HG02970 (cell line): ENCODE results near the gene GAB2.

ENCODE experiments used
- ATAC-seq: cut with Tn5 transposase; IDR thresholded peaks from one replicate; pipeline ENCODE4 v1.9.1; 2021; ENCODE audit warnings: mild to moderate bottlenecking, moderate library complexity, moderate number of reproducible peaks; ENCODE audit not compliant: unreplicated experiment, low FRiP score

The GAB2 gene

DNA sequence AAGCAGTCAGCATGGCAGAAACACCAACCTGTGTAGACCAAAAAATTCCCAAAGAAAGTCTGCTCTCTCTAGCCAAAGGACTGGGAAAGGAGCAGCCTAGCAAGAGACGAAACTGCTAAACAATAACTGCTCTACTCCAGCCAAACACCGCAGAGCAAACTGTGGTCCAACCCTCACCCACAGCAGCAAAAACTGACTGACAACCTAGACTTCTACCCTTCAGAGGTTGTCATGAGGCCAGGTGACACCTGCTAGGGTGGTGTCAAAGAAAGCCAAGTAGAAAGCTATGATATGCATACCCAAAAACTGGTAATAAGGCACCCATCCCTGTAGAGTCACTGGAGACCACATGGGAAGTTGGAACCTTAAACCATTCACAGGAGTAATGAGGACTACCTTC, 11.8 kb downstream of the GAB2 start:
- no peak for ATAC-seq

GRCh38 chr11:78403781-78404180, 13.8 kb downstream of the GAB2 start:
- ATAC-seq = no peak

- no peak for ATAC-seq
Observed at GRCh38 chr11:78402847-78403246, 14.8 kb downstream of the GAB2 start.

DNA sequence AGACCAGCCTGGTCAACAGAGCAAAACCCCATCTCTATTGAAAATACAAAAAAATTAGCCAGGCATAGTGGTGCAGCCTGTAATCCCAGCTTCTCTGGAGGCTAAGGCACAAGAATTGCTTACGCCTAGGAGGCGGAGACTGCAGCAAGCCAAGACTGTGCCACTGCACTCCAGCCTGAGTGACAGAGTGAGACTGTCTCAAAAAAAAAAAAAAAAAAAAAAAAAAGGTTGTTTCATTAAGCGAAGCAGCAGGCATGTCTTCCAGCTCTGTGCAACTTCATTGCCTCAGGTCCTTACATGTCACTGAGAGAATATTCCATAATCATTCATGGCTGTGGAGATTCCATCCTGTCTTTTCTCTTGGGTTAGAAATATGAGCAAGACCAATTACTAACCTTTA, 16.9 kb downstream of the GAB2 start:
- no peak for ATAC-seq

DNA sequence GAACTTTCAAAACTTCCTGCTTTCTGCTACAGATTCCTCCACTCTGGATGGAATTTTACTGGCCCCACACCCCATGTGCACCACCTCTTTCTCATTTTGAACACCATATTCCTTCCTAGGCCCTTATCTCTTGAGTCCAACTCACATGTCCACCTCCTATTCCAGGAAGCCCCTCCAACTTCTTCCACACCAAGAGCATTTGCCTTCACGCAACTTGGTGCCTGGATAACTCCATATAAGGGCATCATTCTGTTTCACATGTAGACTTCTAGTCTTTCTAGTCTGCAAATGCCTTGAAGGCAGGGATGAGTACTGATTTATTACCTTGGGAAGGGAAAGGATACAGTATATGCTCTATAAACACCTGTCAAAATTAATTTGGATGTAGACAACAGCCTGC, 17.5 kb downstream of the GAB2 start:
- ATAC-seq = no peak

DNA sequence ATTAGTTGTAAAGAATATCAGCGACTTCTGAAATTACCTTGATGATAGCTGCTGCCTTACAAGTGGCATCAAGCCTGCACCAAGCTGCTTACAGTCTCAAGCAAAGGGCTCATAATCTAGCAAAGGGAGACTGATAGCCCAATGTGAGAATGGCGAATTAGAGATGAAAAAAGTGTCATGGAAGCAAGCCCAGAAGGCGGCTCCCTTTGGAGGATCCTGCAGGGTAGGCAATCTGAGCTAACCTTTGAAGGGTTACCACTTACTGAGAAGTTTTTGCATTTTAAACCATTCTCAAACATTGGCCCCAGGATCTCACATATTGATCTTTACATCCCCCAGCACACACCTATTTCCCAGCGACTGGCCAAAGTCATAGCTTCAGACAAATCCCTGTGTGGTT, 18.5 kb downstream of the GAB2 start:
- ATAC-seq = no peak

DNA sequence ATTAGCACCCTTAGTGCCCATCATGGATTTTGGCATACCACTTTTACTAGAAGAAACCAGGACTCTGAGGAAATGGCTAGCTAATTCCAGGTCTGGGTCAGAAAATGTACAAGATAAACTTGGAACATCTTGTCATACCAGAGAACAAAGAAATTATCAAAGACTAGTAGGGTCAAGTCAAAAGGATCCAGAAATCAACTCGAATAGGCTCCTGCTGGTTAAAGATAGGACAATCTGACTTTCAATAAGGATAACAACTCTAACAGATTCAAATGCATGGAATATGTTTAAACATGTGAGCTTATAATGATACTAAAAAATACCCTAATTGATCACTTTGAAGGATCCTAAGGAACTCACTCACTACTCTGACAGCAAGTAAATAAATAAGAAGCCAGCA, 18.9 kb downstream of the GAB2 start:
- no peak for ATAC-seq

DNA sequence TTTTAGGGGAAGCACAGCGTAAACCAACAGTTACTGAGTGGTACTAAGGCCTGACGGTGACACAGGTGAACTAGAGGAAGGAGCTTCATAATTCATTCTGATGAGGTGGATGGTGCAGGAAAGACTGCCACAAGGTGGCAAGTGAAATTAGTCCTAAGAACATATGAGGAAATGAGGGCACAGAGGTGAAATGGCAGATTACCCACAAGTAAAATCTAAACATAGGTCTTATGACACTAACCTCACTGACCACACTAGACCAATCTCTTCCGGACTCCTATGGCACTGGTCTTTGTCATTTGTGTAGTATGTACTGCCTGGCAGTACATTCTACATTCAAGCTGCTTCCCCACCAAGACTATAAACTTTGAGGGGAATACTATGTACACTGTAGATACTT, 20.2 kb downstream of the GAB2 start:
- ATAC-seq = no peak

DNA sequence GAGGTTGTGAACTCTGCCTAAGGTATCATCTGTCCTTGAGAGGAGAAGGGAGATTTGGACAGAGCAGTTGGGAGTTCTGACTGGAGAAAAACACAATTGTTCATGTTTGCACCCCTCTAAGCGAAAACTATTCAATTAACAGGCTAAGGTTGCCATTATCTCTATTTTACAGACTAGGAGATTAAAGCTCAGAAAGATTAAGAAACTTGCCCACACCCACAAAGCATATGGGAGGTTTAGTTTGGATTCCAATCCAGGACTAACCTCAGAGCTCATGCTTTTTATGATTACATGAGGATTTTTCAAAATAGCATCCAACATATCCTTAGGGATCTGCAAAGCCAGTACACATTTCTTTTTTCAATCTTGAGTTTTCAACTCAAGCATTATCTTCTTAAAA, 22.0 kb downstream of the GAB2 start:
- ATAC-seq = no peak

- ATAC-seq = no peak
Observed at GRCh38 chr11:78392854-78393253, 24.8 kb downstream of the GAB2 start.

GRCh38 chr11:78391424-78391823, 26.2 kb downstream of the GAB2 start:
- ATAC-seq = no peak

- no peak for ATAC-seq
Observed at GRCh38 chr11:78390809-78391208, 26.8 kb downstream of the GAB2 start.

GRCh38 chr11:78386215-78386941, 31.2 kb downstream of the GAB2 start:
- ATAC-seq = no peak

DNA sequence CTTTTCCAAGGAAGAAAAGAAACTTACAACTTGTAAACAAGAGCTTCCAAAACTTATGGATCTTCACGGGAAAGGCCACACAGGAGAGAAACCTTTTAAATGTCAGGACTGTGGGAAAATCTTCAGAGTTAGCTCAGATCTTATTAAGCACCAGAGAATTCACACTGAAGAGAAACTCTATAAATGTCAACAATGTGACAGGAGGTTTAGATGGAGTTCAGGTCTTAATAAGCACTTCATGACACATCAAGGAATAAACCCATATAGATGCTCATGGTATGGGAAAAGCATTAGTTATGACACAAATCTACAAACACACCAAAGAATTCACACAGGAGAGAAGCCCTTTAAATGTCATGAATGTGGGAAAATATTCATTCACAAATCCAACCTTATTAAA, 32.4 kb downstream of the GAB2 start:
- ATAC-seq = no peak

DNA sequence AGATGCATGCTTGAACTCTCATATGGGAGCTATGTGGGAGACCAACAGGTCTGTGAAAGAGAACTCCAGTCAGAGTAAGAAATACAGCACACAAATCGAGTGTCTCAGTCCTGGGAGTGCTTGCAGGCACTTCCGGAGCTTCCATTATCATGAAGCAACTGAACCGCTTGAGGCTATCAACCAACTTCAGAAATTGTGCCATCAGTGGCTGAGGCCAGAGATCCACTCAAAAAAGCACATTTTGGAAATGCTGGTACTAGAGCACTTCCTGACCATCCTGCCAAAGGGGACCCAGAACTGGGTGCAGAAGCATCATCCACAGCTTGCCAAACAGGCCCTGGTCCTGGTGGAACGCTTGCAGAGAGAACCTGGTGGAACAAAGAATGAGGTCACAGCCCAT, 33.4 kb downstream of the GAB2 start:
- no peak for ATAC-seq

DNA sequence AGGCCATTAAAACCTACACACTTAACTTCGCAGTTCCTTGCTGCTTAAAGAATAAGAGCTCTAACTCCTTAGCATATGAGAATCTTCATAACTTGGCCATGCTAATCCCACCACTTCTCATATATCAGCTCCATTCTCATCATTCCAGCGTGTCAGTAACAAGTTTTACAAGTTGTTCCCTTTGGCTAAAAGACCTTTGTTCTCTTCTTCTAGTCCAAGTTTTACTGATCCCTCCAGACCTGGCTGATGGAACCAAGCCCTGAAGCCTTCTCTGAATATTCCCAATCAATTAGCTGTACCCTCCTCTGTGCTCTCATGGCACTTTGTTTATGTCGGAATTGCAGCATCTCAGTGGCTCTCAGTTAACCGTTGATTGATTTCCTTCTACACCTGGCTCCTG, 35.8 kb downstream of the GAB2 start:
- ATAC-seq = no peak

- ATAC-seq = no peak
Observed at GRCh38 chr11:78380615-78381051, 37.0 kb downstream of the GAB2 start.

DNA sequence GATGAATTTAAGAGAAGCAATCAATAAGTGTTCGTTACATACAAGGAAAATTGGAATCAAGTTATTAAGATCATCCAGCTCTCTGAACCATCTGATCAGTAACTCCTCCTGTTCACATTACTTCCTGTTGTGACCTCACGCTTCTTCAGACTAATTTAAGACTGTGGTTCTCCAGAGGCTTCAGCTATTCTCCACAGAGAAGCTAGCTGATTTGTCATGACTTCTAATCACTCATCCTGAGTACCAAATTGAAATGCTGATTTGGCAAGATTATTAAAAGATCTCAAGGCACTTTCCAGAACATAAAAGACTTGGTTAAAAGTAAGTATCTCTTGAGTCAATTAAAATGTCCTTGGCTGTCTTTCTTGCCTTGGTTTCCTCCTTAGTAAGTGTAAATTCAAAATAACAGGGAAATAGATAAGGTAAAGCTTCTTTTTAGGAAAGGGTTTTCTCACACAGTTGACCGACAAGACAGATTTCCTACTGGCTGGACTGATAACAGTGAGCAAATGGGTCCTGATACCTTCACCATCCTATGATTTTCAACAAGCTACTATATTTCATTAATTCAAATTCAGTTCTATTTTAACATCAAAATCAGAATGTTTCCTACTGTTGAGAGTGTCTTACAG, 38.5 kb downstream of the GAB2 start:
- no peak for ATAC-seq

GRCh38 chr11:78377625-78378418, 39.8 kb downstream of the GAB2 start:
- ATAC-seq = no peak

DNA sequence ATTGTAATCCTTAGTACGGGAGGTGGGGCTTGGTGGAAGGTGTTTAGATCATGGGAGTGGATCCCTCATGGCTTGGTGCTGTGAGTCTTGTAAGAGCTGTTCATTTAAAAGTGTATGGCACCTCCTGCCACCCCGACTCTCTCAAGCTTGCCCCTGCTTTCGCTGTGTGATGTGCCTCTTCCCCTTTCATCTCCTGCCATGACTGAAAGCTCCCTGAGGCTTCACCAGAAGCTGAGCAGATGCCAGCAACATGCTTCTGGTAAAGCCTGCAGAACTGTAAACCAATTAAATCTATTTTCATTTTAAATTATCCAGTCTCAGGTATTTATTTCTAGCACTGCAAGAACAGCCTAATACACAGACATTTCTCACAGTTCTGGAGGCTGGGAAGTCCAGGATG, 40.8 kb downstream of the GAB2 start:
- no peak for ATAC-seq

DNA sequence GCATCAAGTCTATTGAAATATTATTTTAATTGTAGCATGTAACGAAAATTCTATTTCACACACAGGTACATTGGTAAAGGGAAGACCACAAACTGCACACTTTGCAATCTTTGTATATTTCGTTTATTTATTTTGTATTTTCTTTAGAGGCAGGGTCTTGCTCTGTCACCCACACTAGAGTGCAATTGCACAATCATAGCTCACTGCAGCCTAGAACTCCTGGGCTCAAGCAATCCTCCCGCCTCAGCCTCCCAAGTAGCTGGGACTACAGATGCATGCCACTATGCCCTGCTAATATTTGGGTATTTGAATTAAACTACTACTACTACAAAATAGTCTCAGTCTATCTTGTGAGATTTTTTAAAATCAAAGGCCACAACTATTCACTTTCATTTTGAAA, 42.7 kb downstream of the GAB2 start:
- ATAC-seq = no peak

DNA sequence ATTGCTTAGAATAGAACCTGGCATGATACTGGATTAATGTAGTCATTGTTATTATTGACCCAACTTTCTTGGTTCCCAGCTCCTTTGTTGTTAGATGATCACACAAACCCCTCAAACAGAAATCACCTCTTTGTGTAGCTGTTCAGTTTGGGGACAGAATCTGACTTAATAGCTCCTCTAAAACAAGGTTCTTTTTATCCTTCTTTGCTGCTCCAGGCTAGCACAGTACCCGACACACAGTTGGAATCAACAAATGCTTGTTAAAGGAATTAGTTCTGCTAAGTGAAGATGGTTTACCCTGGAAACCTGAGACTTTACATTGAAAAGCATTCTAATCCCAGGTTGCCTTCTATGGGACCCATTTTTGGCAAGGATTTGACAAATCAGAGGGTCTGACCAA, 43.9 kb downstream of the GAB2 start:
- no peak for ATAC-seq
